GM21515 (cell line): Measurements from ENCODE around the gene MEMO1.
"Not testable (repeated sequence)": the region's sequence is repeated elsewhere in the genome, so short reads cannot be mapped to it uniquely, and the experiment has no call there.

Source experiments
- ATAC-seq: cut with Tn5 transposase; IDR thresholded peaks from one replicate; pipeline ENCODE4 v1.9.1; 2021; ENCODE audit not compliant: unreplicated experiment

MEMO1 gene

DNA sequence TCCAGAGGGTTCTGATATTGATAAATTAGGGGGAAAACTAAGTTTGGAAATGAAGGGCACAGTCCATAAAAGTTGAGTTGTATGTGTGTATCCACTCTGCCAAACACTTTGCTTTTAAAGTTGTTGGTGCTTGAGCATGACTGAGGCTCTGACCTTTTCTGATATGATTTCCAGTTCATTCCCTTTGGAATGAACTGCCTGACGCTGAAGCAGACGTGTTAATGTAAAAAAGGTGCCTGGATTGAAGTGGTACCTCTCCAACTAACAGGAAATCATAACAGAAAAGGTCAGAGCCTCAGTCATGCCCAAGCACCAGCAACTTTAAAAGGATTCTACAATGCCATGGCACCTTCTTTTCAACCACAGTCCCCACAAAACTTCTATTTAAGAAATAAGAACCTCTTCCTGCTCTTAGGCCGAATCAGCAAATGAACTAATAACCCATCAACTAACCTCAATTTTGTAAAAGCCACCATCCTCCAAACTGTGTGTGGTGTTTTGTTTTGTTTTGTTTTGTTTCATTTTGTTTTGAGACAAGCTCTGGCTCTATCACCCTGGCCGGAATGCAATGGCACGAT lies 52.6 kb downstream of the MEMO1 start:
- ATAC-seq: no peak

DNA sequence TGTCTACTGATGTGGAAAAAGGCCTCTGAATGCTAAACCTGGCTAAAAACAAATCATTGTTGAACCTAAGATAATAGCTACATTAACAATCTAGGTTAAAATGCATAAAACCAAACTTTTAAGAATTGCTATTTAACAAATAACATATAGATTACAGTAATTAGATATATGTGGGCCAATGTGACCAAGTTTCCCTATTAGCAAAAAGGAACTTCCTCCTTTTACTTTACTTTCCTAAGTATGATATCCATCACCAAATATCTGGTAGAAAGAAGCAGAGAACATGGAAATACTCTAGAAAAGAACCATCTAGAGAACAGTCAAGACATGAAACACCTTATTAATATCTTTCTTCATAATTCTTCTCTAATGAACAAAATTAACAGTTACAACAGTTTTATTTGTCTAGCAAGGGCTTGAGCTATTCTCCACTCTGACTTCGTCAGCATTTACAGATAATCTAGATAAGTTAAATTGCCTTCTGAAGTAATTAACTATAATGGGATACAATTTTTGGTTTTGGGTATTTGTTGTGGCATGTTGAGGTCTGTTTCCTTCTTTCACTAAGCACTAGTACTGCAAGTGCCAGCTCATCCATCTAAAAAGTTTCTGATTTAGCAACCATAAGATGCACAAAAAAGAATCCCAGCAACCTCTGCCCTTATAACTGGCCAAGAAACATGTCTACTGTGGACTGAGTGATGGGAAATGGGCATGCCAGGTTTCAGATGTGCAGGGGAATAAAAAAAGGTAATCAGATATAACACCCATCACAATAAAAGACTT lies 53.3 kb downstream of the MEMO1 start:
- ATAC-seq: no peak

DNA sequence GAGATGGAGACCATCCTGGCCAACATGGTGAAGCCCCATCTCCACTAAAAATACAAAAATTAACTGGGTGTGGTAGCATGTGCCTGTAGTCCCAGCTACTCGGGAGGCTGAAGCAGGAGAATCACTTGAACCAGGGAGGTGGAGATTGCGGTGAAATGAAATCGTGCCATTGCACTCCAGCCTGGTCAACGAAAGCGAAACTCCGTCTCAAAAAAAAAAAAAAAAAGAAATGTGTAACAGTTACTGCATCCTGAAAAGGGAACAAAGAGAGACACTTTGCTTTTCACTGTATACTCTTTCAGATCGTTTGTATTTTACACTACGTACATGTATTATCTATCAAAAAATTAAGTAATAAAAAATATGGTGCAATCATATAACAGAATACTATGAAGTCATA lies 53.9 kb downstream of the MEMO1 start:
- ATAC-seq: not testable (repeated sequence)

DNA sequence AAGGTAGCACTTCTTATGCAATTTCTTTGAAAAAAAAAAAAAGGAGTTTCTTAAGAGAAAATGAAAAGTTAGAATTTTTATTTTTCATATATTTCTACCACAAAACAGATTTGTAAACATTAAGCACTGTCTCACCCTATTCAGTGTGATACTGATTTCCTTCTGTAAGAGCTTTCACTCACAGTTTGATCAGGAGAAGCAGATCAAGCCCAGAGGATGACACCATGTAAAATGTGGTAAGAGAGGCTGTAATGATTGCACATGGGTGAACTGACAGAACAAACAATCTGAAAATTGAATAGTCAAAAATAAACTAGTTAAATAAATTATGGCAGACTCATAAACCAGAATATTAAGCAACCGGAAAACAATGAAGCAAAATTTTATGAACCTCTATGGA lies 54.5 kb downstream of the MEMO1 start:
- ATAC-seq: no peak

DNA sequence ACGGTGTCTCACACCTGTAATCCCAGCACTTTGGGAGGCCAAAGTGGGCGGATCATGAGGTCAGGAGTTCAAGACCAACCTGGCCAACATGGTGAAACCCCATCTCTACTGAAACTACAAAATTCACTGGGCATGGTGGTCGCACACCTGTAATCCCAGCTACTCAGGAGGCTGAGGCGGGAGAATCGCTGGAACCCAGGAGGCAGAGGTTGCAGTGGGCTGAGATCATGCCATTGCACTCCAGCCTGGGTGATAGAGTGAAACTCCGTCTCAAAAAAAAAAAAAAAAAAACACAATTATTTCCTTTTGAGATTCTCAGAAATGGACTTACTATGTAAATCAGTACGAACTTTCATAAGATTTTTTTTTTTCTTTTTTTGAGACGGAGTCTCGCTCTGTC lies 57.7 kb downstream of the MEMO1 start:
- not testable (repeated sequence) for ATAC-seq

DNA sequence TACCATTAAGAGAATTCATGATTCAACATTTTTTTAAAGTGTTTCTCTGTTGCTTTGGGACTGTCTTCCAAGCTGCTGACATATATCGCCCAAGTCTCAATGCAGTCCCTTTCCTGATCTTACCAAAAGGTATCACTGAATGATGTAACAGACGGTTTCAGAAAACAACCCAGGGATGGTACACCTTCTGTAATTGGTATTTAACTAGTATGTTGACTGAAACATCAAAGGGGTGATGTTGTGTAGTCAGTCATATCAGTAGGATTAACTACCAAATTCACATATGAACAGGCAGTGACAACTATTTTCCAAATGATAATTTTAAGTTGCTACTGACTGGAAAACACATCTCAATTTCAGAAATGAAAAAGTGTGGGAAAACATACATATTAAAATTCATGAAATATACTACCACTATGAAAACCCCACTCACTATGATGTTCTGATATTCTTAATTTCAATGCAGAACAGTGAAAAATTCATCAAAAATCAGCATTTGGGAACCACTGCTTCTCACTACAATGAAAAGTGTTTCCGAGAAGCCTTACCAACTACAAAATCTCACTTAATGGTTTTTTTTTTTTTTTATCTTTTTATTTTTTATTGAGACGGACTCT lies 59.8 kb downstream of the MEMO1 start:
- no peak for ATAC-seq

DNA sequence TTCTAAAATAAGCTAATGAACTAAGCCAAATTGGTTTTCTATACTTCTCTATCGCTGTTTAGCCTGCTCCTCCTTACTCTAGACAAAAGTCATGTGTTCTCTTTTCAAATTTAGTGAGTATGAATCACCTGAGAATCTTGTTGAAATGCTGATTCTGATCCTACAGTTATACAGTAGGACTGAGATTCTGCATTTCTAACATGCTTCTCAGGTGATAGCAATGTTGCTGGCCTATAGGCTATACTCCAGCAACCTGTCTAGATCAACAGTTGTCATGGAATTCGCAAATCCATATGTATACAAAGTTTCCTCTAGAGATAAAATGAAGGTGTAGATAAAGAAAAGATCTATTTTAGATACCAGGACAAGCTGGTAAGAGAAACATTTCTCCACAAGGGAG lies 62.9 kb downstream of the MEMO1 start:
- ATAC-seq: no peak

DNA sequence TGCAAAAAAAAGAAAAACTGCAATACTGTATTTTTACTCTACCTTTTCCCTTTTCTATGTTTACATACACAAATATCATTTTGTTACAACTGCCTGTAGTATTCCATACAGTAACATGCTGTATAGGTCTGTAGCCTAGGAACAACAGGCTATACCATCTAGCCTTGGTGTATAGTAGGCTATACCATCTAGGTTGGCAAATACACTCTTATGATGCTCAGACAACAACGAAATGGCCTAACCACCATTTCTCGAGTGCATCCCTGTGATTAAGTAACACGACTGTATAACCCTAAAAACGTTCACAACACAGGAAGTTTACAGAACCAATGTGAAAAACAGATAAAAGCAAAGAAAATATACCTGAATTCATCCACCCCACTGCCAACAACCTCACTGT lies 64.0 kb downstream of the MEMO1 start:
- ATAC-seq: no peak

DNA sequence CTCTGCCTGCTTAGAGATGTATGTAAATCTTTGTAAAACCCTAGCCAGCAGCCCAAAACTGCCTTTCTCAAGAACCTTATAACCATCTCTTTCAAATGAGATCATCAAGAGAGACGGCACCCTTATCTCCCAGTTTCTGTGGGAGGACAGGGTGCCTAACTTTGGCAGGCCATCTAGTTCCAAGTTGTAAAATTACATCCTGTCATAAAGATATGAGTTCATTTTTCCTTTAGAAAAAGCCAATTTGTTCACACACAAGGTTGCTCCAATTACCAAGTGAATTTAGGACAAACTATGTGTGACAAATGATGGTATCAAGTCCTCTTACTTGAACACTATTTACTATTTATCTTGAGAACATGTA lies 65.3 kb downstream of the MEMO1 start:
- no peak for ATAC-seq

DNA sequence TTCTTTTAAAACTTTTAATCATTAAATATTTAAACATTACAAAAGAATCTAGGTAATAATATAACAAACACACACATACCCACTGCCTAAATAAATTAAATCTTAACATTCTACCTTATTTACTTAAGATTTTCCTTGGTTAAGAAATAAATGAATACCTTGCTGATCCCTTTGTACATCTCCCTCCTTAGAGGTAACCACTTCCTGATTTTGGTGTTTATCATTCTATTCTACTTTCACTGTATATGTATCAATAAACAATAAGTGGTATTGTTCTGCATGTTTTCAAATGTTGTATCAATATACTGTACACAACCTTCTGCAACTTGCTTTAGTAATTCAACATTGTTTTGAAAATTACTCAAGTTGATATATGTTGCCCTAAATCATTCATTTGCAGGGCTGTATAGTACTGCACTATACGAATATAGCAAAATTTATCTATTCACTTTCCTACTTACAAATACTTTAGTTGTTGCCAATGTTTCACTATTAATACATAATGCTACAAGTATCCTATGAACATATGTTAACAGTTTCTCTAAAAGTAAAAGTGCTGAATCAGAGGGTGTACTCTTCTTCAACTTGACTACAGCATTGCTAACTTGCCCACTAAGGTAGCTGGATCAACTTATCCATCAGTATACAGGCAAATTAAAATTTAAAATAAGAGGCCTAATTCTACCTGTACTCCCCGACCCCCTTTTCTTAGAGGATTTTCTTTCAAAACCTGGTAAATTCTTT lies 65.8 kb downstream of the MEMO1 start:
- ATAC-seq: no peak

DNA sequence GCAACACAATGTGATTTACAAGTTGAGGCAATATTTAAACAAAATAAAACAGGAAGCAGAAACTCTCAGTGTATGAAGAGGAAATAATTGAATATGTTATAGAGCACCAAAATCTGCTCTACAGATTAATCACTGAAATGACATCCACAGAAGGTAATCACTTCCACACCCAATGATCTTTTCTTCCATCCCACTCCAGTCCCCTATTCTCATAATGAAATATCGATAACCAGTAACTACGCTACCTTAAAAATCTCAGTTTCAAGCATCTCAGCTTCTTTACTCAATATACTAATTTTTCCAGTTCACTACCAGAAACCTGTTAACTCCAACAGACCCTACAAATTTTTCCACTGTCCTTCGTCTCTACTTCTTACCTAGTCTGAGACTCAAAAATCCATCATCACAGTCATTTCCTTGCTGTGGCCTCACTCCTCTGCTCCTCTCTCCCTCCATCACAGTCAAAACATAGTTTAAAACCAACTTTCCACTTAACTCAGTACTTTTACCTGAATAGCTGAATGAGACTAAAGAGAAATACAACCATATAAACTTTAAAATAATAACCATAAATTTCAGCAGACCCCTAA lies 67.1 kb downstream of the MEMO1 start:
- ATAC-seq: no peak

DNA sequence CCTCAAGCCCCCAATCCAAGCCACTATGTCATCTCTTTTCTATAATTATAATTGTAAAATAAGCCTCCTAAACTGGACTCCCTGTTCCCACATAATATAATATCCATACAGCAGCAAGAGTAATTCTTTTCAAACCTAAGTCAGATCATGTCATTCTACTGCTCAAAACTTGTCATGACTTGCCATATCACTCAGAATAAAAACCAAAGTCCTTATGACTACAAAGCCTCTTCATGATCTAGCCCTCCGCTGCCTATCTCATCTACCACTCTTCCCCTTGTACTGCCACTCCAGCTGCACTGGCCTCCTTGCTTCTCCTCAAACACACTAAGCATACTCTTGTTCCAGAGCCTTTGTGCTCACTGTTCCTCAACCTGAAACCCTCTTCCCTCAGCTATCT lies 69.9 kb downstream of the MEMO1 start:
- ATAC-seq: no peak

DNA sequence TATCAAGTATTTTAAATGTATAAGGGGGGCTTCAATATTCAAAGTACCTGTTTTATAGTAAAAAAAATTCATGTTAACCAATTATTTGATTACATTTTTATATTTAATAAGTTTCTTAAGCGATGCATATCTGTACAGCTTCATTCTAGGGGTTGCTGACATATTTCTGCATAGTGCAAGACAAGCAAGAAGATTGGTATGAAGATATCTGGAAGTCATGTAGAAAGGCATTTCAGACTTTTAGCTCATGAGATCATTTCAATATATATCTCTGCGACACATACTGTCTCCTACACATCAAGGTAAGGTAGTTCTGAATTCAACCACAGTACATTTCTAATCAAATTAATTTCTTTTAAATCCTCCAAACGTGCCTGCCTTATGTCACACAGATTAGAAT lies 73.1 kb downstream of the MEMO1 start:
- ATAC-seq: no peak

DNA sequence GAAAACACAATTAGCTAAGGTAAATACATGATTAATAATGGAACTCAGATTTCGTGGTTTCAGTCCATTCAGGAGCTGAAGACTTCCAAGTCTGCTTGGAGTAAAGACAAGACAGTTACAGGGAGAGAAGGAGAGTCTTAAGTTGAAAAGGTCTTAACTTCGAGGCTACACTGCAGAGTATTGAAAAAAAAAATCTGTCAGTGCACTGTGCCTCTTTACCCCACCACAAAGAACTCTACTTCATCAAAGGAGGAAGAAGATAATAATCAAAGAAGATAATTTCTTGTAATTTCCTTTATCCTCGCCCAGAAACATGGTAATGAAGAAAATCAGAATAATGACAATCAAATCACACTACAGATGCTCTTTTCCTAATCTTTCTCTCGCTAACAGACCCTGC lies 75.4 kb downstream of the MEMO1 start:
- ATAC-seq: no peak

DNA sequence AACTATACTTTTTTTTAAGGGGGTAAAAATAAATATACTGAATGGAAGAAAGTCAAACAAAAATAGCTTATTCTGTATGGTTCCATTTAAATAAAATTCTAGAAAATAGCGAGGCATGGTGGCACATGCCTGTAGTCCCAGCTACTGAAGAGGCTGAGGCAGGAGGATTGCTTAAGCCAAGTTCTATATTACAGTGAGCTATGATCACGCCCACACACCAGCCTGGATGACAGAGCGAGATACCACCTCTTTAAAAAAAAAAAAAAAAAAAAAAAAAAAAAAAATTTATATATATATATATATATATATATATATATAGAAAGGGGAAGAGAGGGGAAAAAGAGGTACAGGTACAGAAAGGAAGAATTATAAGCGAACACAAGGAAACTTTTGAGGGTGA lies 77.7 kb downstream of the MEMO1 start:
- ATAC-seq: no peak

DNA sequence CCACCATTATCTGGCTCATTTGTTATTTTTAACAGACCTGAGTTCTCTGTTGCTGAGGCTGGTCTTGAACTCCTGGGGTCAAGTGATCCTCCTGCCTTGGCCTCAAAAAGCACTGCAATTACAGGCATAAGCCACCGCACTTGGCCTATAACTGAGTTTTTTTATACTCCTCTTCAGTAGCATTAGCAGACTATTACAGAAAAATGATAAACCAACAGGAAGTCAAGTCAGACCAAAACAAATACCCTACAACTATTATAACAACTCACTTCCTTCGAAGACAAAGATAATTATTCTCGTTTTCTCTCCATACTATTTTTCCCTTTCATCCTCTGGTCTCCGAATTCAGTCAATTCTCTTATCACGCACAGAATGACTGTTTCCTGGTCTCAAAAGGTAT lies 78.2 kb downstream of the MEMO1 start:
- ATAC-seq: no peak

DNA sequence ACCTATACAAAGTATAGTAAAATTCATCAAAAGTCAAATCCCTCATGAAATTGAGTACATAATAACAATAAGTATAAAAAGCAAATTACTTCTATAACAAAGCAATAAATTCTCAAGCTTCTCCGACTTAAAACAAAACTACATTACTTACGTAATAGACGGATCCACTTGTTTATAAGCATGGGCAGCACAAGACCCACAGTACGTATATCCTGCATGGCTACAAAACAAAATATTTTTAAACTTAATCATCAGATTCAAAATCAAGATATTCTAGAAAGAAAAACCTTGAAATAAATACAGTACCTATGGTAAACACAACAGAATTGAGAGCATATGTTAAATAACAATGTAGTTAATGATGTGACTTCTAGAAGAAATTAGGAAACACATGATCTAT lies 78.9 kb downstream of the MEMO1 start:
- no peak for ATAC-seq

DNA sequence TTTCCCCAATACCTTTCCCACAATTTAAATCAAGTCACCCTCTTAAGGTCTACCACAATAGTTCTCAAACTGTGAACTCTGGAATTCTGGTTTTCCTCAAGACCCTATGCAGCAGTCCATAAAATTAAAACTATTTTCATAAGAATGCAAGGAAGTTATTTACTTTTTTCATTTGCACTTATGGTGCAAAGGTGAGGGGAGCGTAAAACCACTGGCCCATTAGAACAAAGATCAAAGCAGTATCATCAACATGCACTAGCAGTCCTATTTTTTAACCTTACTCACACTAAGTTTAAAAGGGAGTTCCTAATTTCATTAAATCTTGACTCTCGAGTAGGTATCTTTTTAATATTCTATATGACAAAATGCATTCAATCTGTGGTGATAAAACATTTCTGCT lies 85.3 kb downstream of the MEMO1 start:
- ATAC-seq: no peak

DNA sequence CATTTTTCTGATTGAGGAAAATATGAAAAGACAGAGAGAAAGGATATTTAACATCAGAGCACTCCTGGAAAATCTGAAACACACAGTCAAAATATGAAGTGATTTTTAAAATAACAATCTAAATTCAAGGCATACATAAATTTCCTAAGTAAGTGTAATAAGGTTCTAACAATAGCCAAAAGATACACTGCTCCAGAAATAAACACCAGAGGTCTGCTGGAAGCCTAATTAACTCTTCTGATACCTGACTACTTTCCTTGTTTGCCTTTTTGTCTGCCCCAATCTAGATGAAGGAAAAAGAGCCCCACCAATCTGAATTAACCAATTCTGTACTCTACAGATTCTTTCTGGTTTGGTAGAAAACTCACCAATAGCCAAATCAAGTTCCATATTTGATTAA lies 87.1 kb downstream of the MEMO1 start:
- no peak for ATAC-seq

DNA sequence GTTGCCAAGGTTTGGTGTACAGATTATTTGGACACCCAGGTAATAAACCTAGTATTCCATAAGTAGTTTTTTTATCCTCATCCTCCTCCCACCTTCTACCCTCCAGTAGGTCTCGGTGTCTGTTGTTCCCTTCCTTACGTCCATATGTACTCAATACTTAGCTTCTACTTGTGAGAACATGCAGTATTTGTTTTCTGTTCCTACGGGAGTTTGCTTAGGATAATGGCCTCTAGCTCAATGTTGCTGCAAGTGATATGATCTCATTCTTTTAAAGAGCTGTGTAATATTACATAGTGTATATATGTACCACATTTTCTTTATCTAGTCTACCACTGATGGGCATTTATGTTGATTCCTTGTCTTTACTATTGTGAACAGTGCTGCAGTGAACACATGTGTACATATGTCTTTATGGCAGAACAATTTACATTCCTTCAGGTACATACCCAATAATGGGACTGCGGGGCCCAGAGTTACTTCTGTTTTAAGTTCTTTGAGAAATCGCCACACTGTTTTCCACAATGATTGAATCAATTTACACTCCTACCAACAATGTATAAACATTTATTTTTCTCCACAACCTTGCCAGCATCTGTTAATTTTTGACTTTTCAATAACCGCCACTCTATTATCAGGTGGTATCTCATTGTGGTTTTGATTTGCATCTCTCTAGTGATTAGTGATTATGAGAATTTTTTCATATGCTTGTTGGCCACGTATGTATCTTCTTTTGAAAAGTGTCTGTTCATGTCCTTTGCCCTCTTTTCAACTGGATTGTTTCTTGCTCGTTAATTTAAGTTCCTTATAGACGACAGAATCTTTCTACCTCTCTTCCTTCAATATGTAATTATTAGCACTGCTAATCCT lies 88.0 kb downstream of the MEMO1 start:
- no peak for ATAC-seq

DNA sequence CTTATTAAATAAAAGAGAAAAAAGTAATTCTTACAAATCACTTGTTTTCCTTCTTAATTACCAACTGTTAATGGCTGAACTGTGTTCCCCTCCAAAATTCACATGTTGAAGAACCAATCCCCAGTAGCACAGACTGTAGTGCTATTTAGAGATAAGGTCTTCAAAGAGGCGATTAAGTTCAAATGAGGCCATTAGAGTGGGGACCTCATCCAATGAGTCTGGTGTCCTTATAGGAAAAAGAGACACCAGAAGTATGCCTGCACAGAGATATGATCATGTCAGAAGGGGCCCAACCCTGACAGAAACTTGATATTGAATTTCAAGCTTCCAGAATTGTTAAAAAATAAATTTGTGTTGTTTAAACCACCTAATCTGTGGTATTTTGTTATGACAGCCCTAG lies 89.8 kb downstream of the MEMO1 start:
- ATAC-seq: no peak
